ENCODE results near the gene BHLHE23. TPM values are rescaled to one million over a fixed set of nuclear protein-coding genes. Genes with fewer than 3 reads are reported as not detected.

BHLHE23 gene
- total RNA-seq, 1 experiment from 2014 or later: not detected

GRCh38 chr20:63015147-63015661, 8.4 kb upstream of the BHLHE23 start:
- Histone ChIP-seq H3K27ac (no peak overlapping the region), H3K9me3 (replicated peaks) (peaks cover 7% of the 10 kb centered on the region), H3K27me3 (replicated peaks) (peaks cover 91% of the 10 kb centered on the region), H3K36me3 (no peaks in the 10 kb centered on the region), H3K4me3 (no peak overlapping the region), H3K4me1 (replicated peaks) (peaks cover 24% of the 10 kb centered on the region)
- DNase-seq (ENCODE audit: low read depth in 1 of 2, low spot score in 2 of 2): no peak

- Histone ChIP-seq H3K27ac (no peak overlapping the region), H3K4me1 (replicated peaks) (peaks cover 28% of the 10 kb centered on the region), H3K4me3 (no peak overlapping the region), H3K27me3 (replicated peaks) (peaks cover 91% of the 10 kb centered on the region), H3K9me3 (replicated peaks) (peaks cover 5% of the 10 kb centered on the region), H3K36me3 (no peaks in the 10 kb centered on the region)
- DNase-seq (ENCODE audit: low read depth in 1 of 2, low spot score in 2 of 2): no peak
Measured at GRCh38 chr20:63014710-63015109, 7.9 kb upstream of the BHLHE23 start.

GRCh38 chr20:63014287-63014686, 7.5 kb upstream of the BHLHE23 start:
- Histone ChIP-seq H3K9me3 (replicated peaks) (peaks cover 5% of the 10 kb centered on the region), H3K4me1 (replicated peaks) (peaks cover 28% of the 10 kb centered on the region), H3K27ac (no peak overlapping the region), H3K27me3 (replicated peaks) (peaks cover 91% of the 10 kb centered on the region), H3K4me3 (no peak overlapping the region), H3K36me3 (no peaks in the 10 kb centered on the region)
- DNase-seq (ENCODE audit: low read depth in 1 of 2, low spot score in 2 of 2): no peak

- H3K9me3 ChIP-seq (replicated peaks): peaks cover 5% of the 10 kb centered on the region
- DNase-seq (ENCODE audit: low read depth in 1 of 2, low spot score in 2 of 2): no peak
- no peak overlapping the region for H3K4me3 ChIP-seq
- peaks cover 95% of the 10 kb centered on the region for H3K27me3 ChIP-seq (replicated peaks)
- H3K4me1 ChIP-seq (replicated peaks): peaks cover 28% of the 10 kb centered on the region
- no peaks in the 10 kb centered on the region for H3K36me3 ChIP-seq
- H3K27ac ChIP-seq: no peak overlapping the region
Measured at GRCh38 chr20:63013207-63013606, 6.4 kb upstream of the BHLHE23 start.

GRCh38 chr20:63011798-63012197, 5.0 kb upstream of the BHLHE23 start:
- peaks cover 28% of the 10 kb centered on the region for H3K4me1 ChIP-seq (replicated peaks)
- peaks cover 5% of the 10 kb centered on the region for H3K9me3 ChIP-seq (replicated peaks)
- no peak overlapping the region for H3K4me3 ChIP-seq
- DNase-seq (ENCODE audit: low read depth in 1 of 2, low spot score in 2 of 2): peak; percentile 76 to 89
- no peak overlapping the region for H3K27ac ChIP-seq
- peaks cover 95% of the 10 kb centered on the region for H3K27me3 ChIP-seq (replicated peaks)
- no peaks in the 10 kb centered on the region for H3K36me3 ChIP-seq

GRCh38 chr20:63009988-63010769, 3.4 kb upstream of the BHLHE23 start:
- no peak for DNase-seq (ENCODE audit: low read depth in 1 of 2, low spot score in 2 of 2)
- no peak overlapping the region for H3K4me3 ChIP-seq

GRCh38 chr20:63009045-63009961, 2.5 kb upstream of the BHLHE23 start:
- no peaks in the 10 kb centered on the region for H3K36me3 ChIP-seq
- H3K27me3 ChIP-seq (replicated peaks): peaks cover 96% of the 10 kb centered on the region
- H3K9me3 ChIP-seq (replicated peaks): peaks cover 5% of the 10 kb centered on the region
- peaks cover 23% of the 10 kb centered on the region for H3K4me1 ChIP-seq (replicated peaks)
- no peak overlapping the region for H3K4me3 ChIP-seq
- no peak overlapping the region for H3K27ac ChIP-seq
- DNase-seq (ENCODE audit: low read depth in 1 of 2, low spot score in 2 of 2): peak; percentile 70 to 72

More at GRCh38 chr20:63009988-63010769, 3.4 kb upstream of the BHLHE23 start:
- H3K27me3 ChIP-seq (replicated peaks): peaks cover 96% of the 10 kb centered on the region
- no peaks in the 10 kb centered on the region for H3K36me3 ChIP-seq
- H3K27ac ChIP-seq: no peak overlapping the region
- H3K4me1 ChIP-seq (replicated peaks): peaks cover 28% of the 10 kb centered on the region
- H3K9me3 ChIP-seq (replicated peaks): peaks cover 5% of the 10 kb centered on the region

GRCh38 chr20:63008541-63009044, 1.8 kb upstream of the BHLHE23 start:
- Histone ChIP-seq H3K9me3 (replicated peaks) (peaks cover 5% of the 10 kb centered on the region), H3K4me3 (no peak overlapping the region), H3K4me1 (replicated peaks) (peaks cover 19% of the 10 kb centered on the region), H3K27ac (no peak overlapping the region), H3K27me3 (replicated peaks) (peaks cover 96% of the 10 kb centered on the region), H3K36me3 (no peaks in the 10 kb centered on the region)
- DNase-seq (ENCODE audit: low read depth in 1 of 2, low spot score in 2 of 2): no peak

GRCh38 chr20:63007646-63008488, 1.1 kb upstream of the BHLHE23 start:
- Histone ChIP-seq H3K4me1 (replicated peaks) (peaks cover 19% of the 10 kb centered on the region), H3K27me3 (replicated peaks) (peaks cover 96% of the 10 kb centered on the region), H3K36me3 (no peaks in the 10 kb centered on the region), H3K9me3 (replicated peaks) (peaks cover under 1% of the 10 kb centered on the region; the same call in 1 of the 2 replicates), H3K4me3 (no peak overlapping the region), H3K27ac (no peak overlapping the region)
- no peak for DNase-seq (ENCODE audit: low read depth in 1 of 2, low spot score in 2 of 2)

- Histone ChIP-seq H3K4me1 (replicated peaks) (peaks cover 15% of the 10 kb centered on the region), H3K4me3 (no peak overlapping the region), H3K27me3 (replicated peaks) (peaks cover 94% of the 10 kb centered on the region), H3K9me3 (replicated peaks) (no peaks in the 10 kb centered on the region), H3K27ac (no peak overlapping the region), H3K36me3 (no peaks in the 10 kb centered on the region)
- no peak for DNase-seq (ENCODE audit: low read depth in 1 of 2, low spot score in 2 of 2)
Measured at GRCh38 chr20:63007360-63007645, 539 bp upstream of the BHLHE23 start.

GRCh38 chr20:63005862-63006539, 763 bp downstream of the BHLHE23 start:
- Histone ChIP-seq H3K9me3 (replicated peaks) (no peaks in the 10 kb centered on the region), H3K4me1 (replicated peaks) (peaks cover 7% of the 10 kb centered on the region; the same call in 1 of the 2 replicates), H3K27ac (no peak overlapping the region), H3K27me3 (replicated peaks) (peaks cover 92% of the 10 kb centered on the region), H3K36me3 (no peaks in the 10 kb centered on the region), H3K4me3 (no peak overlapping the region)
- DNase-seq (ENCODE audit: low read depth in 1 of 2, low spot score in 2 of 2): no peak

- peaks cover 7% of the 10 kb centered on the region; the same call in 1 of the 2 replicates for H3K4me1 ChIP-seq (replicated peaks)
- no peak for DNase-seq (ENCODE audit: low read depth in 1 of 2, low spot score in 2 of 2)
- no peaks in the 10 kb centered on the region for H3K9me3 ChIP-seq (replicated peaks)
- no peak overlapping the region for H3K27ac ChIP-seq
- H3K27me3 ChIP-seq (replicated peaks): peaks cover 94% of the 10 kb centered on the region
- no peak overlapping the region for H3K4me3 ChIP-seq
- no peaks in the 10 kb centered on the region for H3K36me3 ChIP-seq
Measured at GRCh38 chr20:63005365-63005861, 1.4 kb downstream of the BHLHE23 start.

All from SJSA1 (cell line).